Natural killer cell treated with Interleukin-12 subunit alpha and Interleukin-12 subunit beta and Interleukin-15 and Interleukin-18, amount 100 ng/mL, for 72 hours (primary cell): ENCODE results near the gene ATP5MG. TPM values are rescaled to one million over a fixed set of nuclear protein-coding genes. Genes with fewer than 3 reads are reported as not detected.
"Not testable (repeated sequence)": the region's sequence is repeated elsewhere in the genome, so short reads cannot be mapped to it uniquely, and the experiment has no call there.

Experiments used
- ATAC-seq, 2 donors: fragments of 150-1000 bp; cut with Tn5 transposase in 1 of 2; sonication (Bioruptor Pico), chemical (Tn5 transposase) in 1 of 2; 2 replicates each; pipeline ENCODE4 v1.10.0; 2021
- DNase-seq: peaks from one replicate; pipeline ENCODE4 v3.0.0; 2022; ENCODE audit warnings: low spot score
- H3K27ac Mint-ChIP-seq, 2 donors: 1 replicate in 1 of 2; 2 replicates in 1 of 2; pipeline ENCODE4 v1.8.0; 2022; ENCODE audit warnings: mixed read lengths in 2 of 2, mild to moderate bottlenecking in 1 of 2, moderate library complexity in 1 of 2
- H3K27me3 Mint-ChIP-seq, 2 donors: 1 replicate in 1 of 2; 2 replicates in 1 of 2; pipeline ENCODE4 v1.8.0; 2022; ENCODE audit warnings: mixed read lengths in 2 of 2
- H3K36me3 Mint-ChIP-seq: one replicate; pipeline ENCODE4 v1.8.0; 2022; ENCODE audit warnings: mixed read lengths
- H3K4me1 Mint-ChIP-seq, 2 donors: 1 replicate in 1 of 2; 2 replicates in 1 of 2; pipeline ENCODE4 v1.8.0; 2022; ENCODE audit warnings: low read depth in 2 of 2, mixed read lengths in 2 of 2, mild to moderate bottlenecking in 1 of 2
- H3K4me3 Mint-ChIP-seq: one replicate; pipeline ENCODE4 v1.8.0; 2022; ENCODE audit warnings: mixed read lengths
- H3K9me3 Mint-ChIP-seq: 2 replicates; pipeline ENCODE4 v1.8.0; 2022; ENCODE audit warnings: mixed read lengths
- total RNA-seq, 2 donors: library from RNA; stranded (reverse); gene quantifications; one replicate each; pipeline ENCODE4 v1.2.3, GENCODE V29; 2022

ATP5MG gene
- total RNA-seq, 2 donors from 2014 or later = 183 to 189 TPM

- Mint-ChIP-seq H3K36me3 (peaks cover 47% of the 10 kb centered on the region), H3K4me1 (no peaks in the 10 kb centered on the region), H3K27me3 (no peaks in the 10 kb centered on the region), H3K4me3 (no peak overlapping the region), H3K9me3 (no peaks in the 10 kb centered on the region), H3K27ac (no peak overlapping the region)
- DNase-seq = no peak
- ATAC-seq = no peak
These were observed 18.5 kb upstream of the ATP5MG start for GRCh38 chr11:118382954-118383353.

DNA sequence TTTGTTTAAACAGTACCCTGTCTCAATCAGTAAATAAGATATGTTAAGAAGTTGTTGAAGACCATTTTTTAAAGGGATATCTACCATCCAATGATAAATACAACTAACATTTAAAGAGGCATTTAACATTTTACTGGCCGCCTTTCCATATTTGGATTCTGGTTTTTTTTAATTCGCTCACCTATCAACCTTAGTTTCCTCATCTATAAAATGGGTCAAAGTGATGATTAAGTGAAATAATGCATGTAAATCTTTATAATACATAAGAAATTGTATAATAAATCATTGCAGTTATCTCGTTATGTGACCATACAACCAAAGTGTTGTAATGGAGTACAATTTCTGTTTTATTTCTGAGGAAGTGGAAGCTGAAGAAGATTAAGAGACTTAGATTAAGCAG lies 17.7 kb upstream of the ATP5MG start:
- peaks cover 43% of the 10 kb centered on the region for H3K36me3 Mint-ChIP-seq

DNA sequence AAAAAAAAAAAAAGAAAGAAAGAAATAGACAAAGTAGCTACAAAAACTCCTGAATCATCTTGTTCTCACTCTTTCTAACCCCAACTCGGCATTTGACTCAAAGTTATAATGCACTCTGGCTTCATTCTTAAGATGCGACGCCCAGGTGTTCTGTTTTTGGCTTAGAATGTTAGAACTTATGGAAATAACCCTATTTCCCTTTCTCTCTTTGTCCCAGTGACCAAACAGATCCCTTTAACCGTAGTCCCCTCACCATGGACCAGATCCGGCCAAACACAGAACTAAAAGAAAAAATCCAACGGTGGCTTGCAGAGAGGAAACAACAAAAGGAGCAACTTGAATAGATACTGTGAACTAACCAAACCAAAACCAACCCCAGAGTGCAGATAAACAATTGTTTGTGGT lies 5.3 kb upstream of the ATP5MG start:
- H3K36me3 Mint-ChIP-seq = peaks cover 26% of the 10 kb centered on the region
- no peaks in the 10 kb centered on the region for H3K27me3 Mint-ChIP-seq
- no peaks in the 10 kb centered on the region for H3K9me3 Mint-ChIP-seq
- ATAC-seq = peak in 1 of 2 donors; percentile 31
- H3K27ac Mint-ChIP-seq = peak overlapping the region; percentile 76 to 89
- no peak for DNase-seq
- H3K4me3 Mint-ChIP-seq = peak overlapping the region; percentile 48
- H3K4me1 Mint-ChIP-seq = peaks cover 18 to 30% of the 10 kb centered on the region in 2 donors

More for the DNA sequence above, 17.7 kb upstream of the ATP5MG start:
- no peak overlapping the region for H3K4me3 Mint-ChIP-seq
- H3K4me1 Mint-ChIP-seq = no peaks in the 10 kb centered on the region
- DNase-seq (no peak), ATAC-seq (no peak)
- H3K9me3 Mint-ChIP-seq = no peaks in the 10 kb centered on the region
- no peaks in the 10 kb centered on the region for H3K27me3 Mint-ChIP-seq
- no peak overlapping the region for H3K27ac Mint-ChIP-seq

- Mint-ChIP-seq H3K4me1 (peaks cover 25 to 36% of the 10 kb centered on the region in 2 donors), H3K27me3 (no peaks in the 10 kb centered on the region), H3K36me3 (peaks cover 29% of the 10 kb centered on the region), H3K27ac (peak overlapping the region; percentile 76 to 89), H3K9me3 (no peaks in the 10 kb centered on the region), H3K4me3 (no peak overlapping the region)
- DNase-seq (no peak), ATAC-seq (no peak)
These were observed 4.0 kb upstream of the ATP5MG start for GRCh38 chr11:118397448-118397847.

- Mint-ChIP-seq H3K4me3 (peak overlapping the region; percentile 91), H3K27me3 (no peaks in the 10 kb centered on the region), H3K36me3 (peaks cover 26% of the 10 kb centered on the region), H3K9me3 (no peaks in the 10 kb centered on the region), H3K4me1 (peaks cover 29 to 43% of the 10 kb centered on the region in 2 donors), H3K27ac (peak overlapping the region; percentile 89 to 98)
- ATAC-seq (peak; percentile 60 to 83), DNase-seq (no peak)
These were observed 2.4 kb upstream of the ATP5MG start for GRCh38 chr11:118398791-118399559.

GRCh38 chr11:118401880-118402590 lies 629 bp downstream of the ATP5MG start:
- Mint-ChIP-seq H3K27me3 (no peaks in the 10 kb centered on the region), H3K9me3 (no peaks in the 10 kb centered on the region), H3K4me3 (peak overlapping the region; percentile 91), H3K4me1 (peaks cover 39 to 54% of the 10 kb centered on the region in 2 donors), H3K36me3 (peaks cover 25% of the 10 kb centered on the region), H3K27ac (peak overlapping the region; percentile 89 to 98)
- ATAC-seq = no peak
- no peak for DNase-seq

DNA sequence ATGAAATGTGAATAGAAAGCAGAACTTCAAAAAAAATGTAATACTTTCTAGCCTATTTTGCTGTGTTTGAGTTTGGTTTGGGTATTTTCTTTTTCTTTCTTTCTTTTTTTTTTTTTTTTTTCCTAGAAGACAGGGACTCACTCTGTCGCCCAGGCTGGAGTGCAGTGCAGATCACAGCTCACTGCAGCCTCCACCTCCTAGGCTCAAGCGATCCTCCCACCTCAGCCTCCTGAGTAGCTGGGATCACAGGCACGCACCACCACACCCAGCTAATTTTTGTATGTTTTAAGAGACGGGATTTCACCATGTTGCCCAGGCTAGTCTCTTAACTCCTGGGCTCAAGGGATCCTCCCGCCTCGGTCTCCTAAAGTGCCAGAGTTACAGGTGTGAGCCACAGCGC lies 1.2 kb downstream of the ATP5MG start:
- not testable (repeated sequence) for H3K9me3 Mint-ChIP-seq, H3K27me3 Mint-ChIP-seq, DNase-seq, ATAC-seq
- Mint-ChIP-seq H3K36me3 (peaks cover 23% of the 10 kb centered on the region), H3K27ac (peak overlapping the region; percentile 89 to 98), H3K4me3 (peak overlapping the region; percentile 91), H3K4me1 (peaks cover 39 to 53% of the 10 kb centered on the region in 2 donors)

GRCh38 chr11:118406599-118407166 lies 5.3 kb downstream of the ATP5MG start:
- peaks cover 35 to 37% of the 10 kb centered on the region in 2 donors for H3K4me1 Mint-ChIP-seq
- no peaks in the 10 kb centered on the region for H3K9me3 Mint-ChIP-seq
- H3K27me3 Mint-ChIP-seq = no peaks in the 10 kb centered on the region
- H3K36me3 Mint-ChIP-seq = peaks cover 17% of the 10 kb centered on the region
- no peak overlapping the region for H3K4me3 Mint-ChIP-seq
- ATAC-seq (no peak), DNase-seq (no peak)
- peak overlapping the region in 1 of 2 donors; percentile 72 for H3K27ac Mint-ChIP-seq

DNA sequence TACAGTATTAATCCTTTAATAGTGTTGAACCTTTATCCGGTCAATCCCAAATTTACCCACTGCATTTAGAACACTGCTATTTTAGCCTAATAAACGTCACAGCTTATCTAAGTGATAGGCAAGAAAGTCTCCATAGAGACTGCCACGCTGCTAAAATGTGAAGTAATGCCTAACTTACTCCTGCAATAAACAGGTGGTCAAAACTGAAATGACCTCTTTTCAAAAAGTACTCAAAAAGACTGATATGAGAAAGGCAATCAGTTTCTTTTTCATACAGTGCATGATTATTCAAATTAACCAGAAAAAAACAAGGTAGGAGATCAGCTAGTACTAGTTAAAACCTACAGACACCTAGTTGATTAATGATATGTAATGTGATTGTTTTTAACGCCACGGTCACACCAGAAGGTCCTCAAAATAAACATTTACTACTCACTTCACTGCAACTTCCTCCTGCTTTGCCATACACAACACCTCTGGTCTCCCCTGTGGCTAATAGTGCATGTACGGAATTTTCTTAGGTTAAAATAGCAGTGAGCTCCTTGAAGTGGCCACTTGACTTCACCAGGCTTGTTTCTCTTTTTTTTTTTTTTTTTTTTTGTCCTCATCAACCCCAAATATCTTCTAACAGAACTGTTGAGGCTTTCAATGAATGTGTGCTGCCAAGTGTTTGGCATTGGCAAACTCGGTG lies 8.8 kb downstream of the ATP5MG start:
- ATAC-seq = no peak
- Mint-ChIP-seq H3K9me3 (no peaks in the 10 kb centered on the region), H3K4me3 (no peak overlapping the region), H3K36me3 (peaks cover 6% of the 10 kb centered on the region), H3K27me3 (no peaks in the 10 kb centered on the region), H3K27ac (no peak overlapping the region), H3K4me1 (peaks cover 17 to 19% of the 10 kb centered on the region in 2 donors)
- no peak for DNase-seq

- no peak overlapping the region for H3K4me3 Mint-ChIP-seq
- H3K4me1 Mint-ChIP-seq = peaks cover 11 to 12% of the 10 kb centered on the region in 2 donors
- H3K9me3 Mint-ChIP-seq = no peaks in the 10 kb centered on the region
- DNase-seq (no peak), ATAC-seq (no peak)
- H3K27me3 Mint-ChIP-seq = no peaks in the 10 kb centered on the region
- no peak overlapping the region for H3K27ac Mint-ChIP-seq
- peaks cover 4% of the 10 kb centered on the region for H3K36me3 Mint-ChIP-seq
These were observed 10.1 kb downstream of the ATP5MG start for GRCh38 chr11:118411530-118411929.

- Mint-ChIP-seq H3K27me3 (no peaks in the 10 kb centered on the region), H3K27ac (no peak overlapping the region), H3K9me3 (no peaks in the 10 kb centered on the region), H3K36me3 (no peaks in the 10 kb centered on the region), H3K4me3 (no peak overlapping the region), H3K4me1 (peaks cover 8 to 12% of the 10 kb centered on the region in 2 donors)
- DNase-seq (no peak), ATAC-seq (no peak)
These were observed 11.5 kb downstream of the ATP5MG start for GRCh38 chr11:118412921-118413320.

DNA sequence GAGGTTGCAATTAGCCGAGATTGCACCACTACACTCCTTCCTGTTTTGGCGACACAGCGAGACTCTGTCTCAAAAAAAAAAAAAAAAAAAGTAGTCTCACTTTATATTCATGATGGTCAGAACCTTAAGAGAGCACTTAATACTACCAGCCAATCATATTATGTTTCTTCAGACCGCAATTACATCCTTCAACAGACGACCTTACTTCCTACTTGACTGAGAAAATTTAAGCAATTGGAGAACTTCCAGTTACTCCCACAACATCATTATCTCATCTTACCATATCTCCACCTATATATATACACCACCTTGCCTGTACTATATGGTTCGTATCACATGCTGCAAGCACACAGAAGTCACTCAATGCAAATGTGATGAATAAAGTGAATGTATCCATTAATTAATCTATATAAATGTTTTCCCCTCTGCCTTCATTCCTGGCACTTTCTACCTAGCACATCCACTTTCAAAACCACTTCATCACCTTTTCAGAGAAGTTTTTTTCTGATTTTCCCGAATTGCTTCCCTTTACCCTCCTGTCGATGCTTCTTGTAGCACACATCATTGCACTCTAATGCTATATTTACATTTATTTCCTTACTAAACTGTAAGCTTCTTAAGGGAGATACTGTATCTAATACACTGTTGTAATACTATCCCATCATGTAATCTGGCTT lies 13.8 kb downstream of the ATP5MG start:
- ATAC-seq = peak in 1 of 2 donors; percentile 48
- Mint-ChIP-seq H3K4me1 (peaks cover 8 to 9% of the 10 kb centered on the region in 2 donors), H3K27ac (no peak overlapping the region), H3K9me3 (no peaks in the 10 kb centered on the region), H3K36me3 (no peaks in the 10 kb centered on the region), H3K27me3 (no peaks in the 10 kb centered on the region), H3K4me3 (no peak overlapping the region)
- no peak for DNase-seq

DNA sequence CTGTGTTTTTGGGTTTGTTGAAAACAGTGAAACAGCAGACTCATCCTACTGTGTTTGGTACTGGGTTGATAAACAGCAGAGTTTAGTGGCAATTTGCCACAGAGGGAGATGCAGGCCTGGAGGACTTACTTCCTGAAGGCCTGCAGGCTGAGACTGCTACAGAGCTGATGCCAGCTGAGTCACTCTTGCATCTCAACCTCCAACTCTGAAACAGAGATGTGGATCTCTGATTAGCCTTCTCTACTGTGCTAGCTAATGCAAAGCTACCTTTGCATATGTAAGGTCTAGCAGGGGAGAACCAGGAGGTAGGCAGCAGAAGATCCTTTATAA lies 14.3 kb downstream of the ATP5MG start:
- H3K36me3 Mint-ChIP-seq = no peaks in the 10 kb centered on the region
- DNase-seq (no peak), ATAC-seq (peak in 1 of 2 donors; percentile 76)
- H3K27me3 Mint-ChIP-seq = no peaks in the 10 kb centered on the region
- no peaks in the 10 kb centered on the region for H3K9me3 Mint-ChIP-seq
- H3K4me3 Mint-ChIP-seq = no peak overlapping the region
- peaks cover 5 to 8% of the 10 kb centered on the region in 2 donors for H3K4me1 Mint-ChIP-seq
- H3K27ac Mint-ChIP-seq = no peak overlapping the region
